Fibroblast of the aortic adventitia (primary cell): ENCODE results near the gene ELMO1. TPM values are rescaled to one million over a fixed set of nuclear protein-coding genes. Genes with fewer than 3 reads are reported as not detected.

ENCODE experiments used
- DNase-seq: peaks from one replicate; pipeline ENCODE4 v3.0.0-alpha.2; 2010; ENCODE audit warnings: low read depth
- H3K4me3 ChIP-seq: 2 replicates; pipeline ENCODE4 v1.5.1; 2011; ENCODE audit warnings: low read depth, mild to moderate bottlenecking, control low read depth, low read length, moderate library complexity
- CTCF ChIP-seq: IDR thresholded peaks from 2 replicates; pipeline ENCODE4 v1.5.1; 2011; ENCODE audit warnings: mild to moderate bottlenecking, low read length, control low read depth, inconsistent platforms; ENCODE audit not compliant: insufficient read depth
- total RNA-seq: library from RNA; depleted of rRNA; stranded (reverse); fragments of >200 nt; gene quantifications from 2 replicates; pipeline ENCODE4 v1.2.3, GENCODE V29; 2012; ENCODE audit warnings: low replicate concordance

ELMO1 gene
- total RNA-seq, 1 donor = 1.3 TPM

- H3K4me3 ChIP-seq = no peak overlapping the region
- DNase-seq = no peak
- no peak for TF ChIP-seq CTCF
Measured at GRCh38 chr7:37482505-37482904, 33.8 kb upstream of the ELMO1 start.

GRCh38 chr7:37481722-37482288, 33.1 kb upstream of the ELMO1 start:
- TF ChIP-seq CTCF = no peak
- H3K4me3 ChIP-seq = no peak overlapping the region

GRCh38 chr7:37481154-37481553, 32.5 kb upstream of the ELMO1 start:
- no peak overlapping the region for H3K4me3 ChIP-seq
- no peak for TF ChIP-seq CTCF
- no peak for DNase-seq

More at GRCh38 chr7:37481722-37482288, 33.1 kb upstream of the ELMO1 start:
- DNase-seq = no peak

- TF ChIP-seq CTCF = no peak
- DNase-seq = no peak
- H3K4me3 ChIP-seq = no peak overlapping the region
Measured at GRCh38 chr7:37480041-37481031, 31.7 kb upstream of the ELMO1 start.

- no peak overlapping the region for H3K4me3 ChIP-seq
- DNase-seq = no peak
- TF ChIP-seq CTCF = no peak
Measured at GRCh38 chr7:37476881-37477450, 28.3 kb upstream of the ELMO1 start.

GRCh38 chr7:37476428-37476827, 27.8 kb upstream of the ELMO1 start:
- DNase-seq = no peak
- TF ChIP-seq CTCF = no peak
- no peak overlapping the region for H3K4me3 ChIP-seq
